Neural progenitor cell (in vitro differentiated cells): ENCODE results near the gene FABP7. TPM values are rescaled to one million over a fixed set of nuclear protein-coding genes. Genes with fewer than 3 reads are reported as not detected.

Experiments
- DNase-seq: peaks from one replicate; pipeline ENCODE4 v3.0.0-alpha.2; 2016; ENCODE audit warnings: low spot score
- H2AFZ ChIP-seq: fragments of 200-600 bp; sonication (generic); replicated peaks from 2 replicates; pipeline ENCODE4 v1.6.1; 2016; ENCODE audit warnings: antibody characterized with exemption
- H3F3A ChIP-seq: fragments of 200-600 bp; sonication (generic); 2 replicates; pipeline ENCODE4 v1.6.1; 2016; ENCODE audit warnings: antibody characterized with exemption, low read depth
- H3K27ac ChIP-seq: fragments of 200-600 bp; sonication (generic); 2 replicates; pipeline ENCODE4 v1.5.1; 2016; ENCODE audit warnings: mild to moderate bottlenecking
- H3K27me3 ChIP-seq: fragments of 200-600 bp; sonication (generic); 2 replicates; pipeline ENCODE4 v1.6.1; 2016; ENCODE audit warnings: mild to moderate bottlenecking, moderate library complexity
- H3K36me3 ChIP-seq: fragments of 200-600 bp; sonication (generic); 2 replicates; pipeline ENCODE4 v1.5.1; 2016
- H3K4me1 ChIP-seq: fragments of 200-600 bp; sonication (generic); 2 replicates; pipeline ENCODE4 v1.6.1; 2016; ENCODE audit warnings: mixed run types
- H3K4me2 ChIP-seq: fragments of 200-600 bp; sonication (generic); 2 replicates; pipeline ENCODE4 v1.6.1; 2016
- H3K4me3 ChIP-seq: fragments of 200-600 bp; sonication (generic); 2 replicates; pipeline ENCODE4 v1.5.1; 2016
- H3K79me2 ChIP-seq: fragments of 200-600 bp; sonication (generic); 2 replicates; pipeline ENCODE4 v1.6.1; 2016; ENCODE audit warnings: low read depth
- H3K9ac ChIP-seq: fragments of 200-600 bp; sonication (generic); 2 replicates; pipeline ENCODE4 v1.6.1; 2016
- H3K9me3 ChIP-seq: fragments of 200-600 bp; sonication (generic); 2 replicates; pipeline ENCODE4 v1.5.1; 2016; ENCODE audit warnings: low read depth
- H4K20me1 ChIP-seq: fragments of 200-600 bp; sonication (generic); 2 replicates; pipeline ENCODE4 v1.6.1; 2016; ENCODE audit warnings: low read depth
- H3K27ac Mint-ChIP-seq: 3 replicates; pipeline ENCODE4 v1.8.0; 2021; ENCODE audit warnings: mixed read lengths
- H3K27me3 Mint-ChIP-seq: 2 replicates; pipeline ENCODE4 v1.8.0; 2022; ENCODE audit warnings: low read depth, mild to moderate bottlenecking, inconsistent platforms, moderate library complexity, mixed read lengths; ENCODE audit not compliant: insufficient read depth
- H3K36me3 Mint-ChIP-seq: 3 replicates; pipeline ENCODE4 v1.8.0; 2021; ENCODE audit warnings: mixed read lengths
- H3K4me1 Mint-ChIP-seq: 3 replicates; pipeline ENCODE4 v1.8.0; 2021; ENCODE audit warnings: mixed read lengths
- H3K4me3 Mint-ChIP-seq: 3 replicates; pipeline ENCODE4 v1.8.0; 2021; ENCODE audit warnings: mild to moderate bottlenecking, moderate library complexity, mixed read lengths
- H3K9me3 Mint-ChIP-seq: 3 replicates; pipeline ENCODE4 v1.8.0; 2020; ENCODE audit warnings: mixed read lengths
- CTCF ChIP-seq: fragments of 200-600 bp; sonication (generic); IDR thresholded peaks from 2 replicates; pipeline ENCODE4 v1.5.1; 2017; ENCODE audit warnings: antibody characterized with exemption, mild to moderate bottlenecking
- EZH2 ChIP-seq: fragments of 200-600 bp; sonication (generic); IDR thresholded peaks from 2 replicates; pipeline ENCODE4 v1.6.1; 2017; ENCODE audit warnings: antibody characterized with exemption, mild to moderate bottlenecking, moderate library complexity
- EZH2phosphoT487 ChIP-seq: fragments of 200-600 bp; sonication (generic); IDR thresholded peaks from 2 replicates; pipeline ENCODE4 v1.6.1; 2017; ENCODE audit warnings: antibody characterized with exemption
- total RNA-seq: library from RNA; depleted of rRNA; stranded (reverse); fragments of >200 nt; gene quantifications from 2 replicates; pipeline ENCODE4 v1.2.3, GENCODE V29; 2015; ENCODE audit warnings: low replicate concordance

Gene FABP7
- total RNA-seq, 1 donor from 2014 or later: 58.2 TPM

- Mint-ChIP-seq H3K27me3 (no peaks in the 10 kb centered on the region), H3K4me1 (peaks cover 10% of the 10 kb centered on the region), H3K36me3 (peaks cover 3% of the 10 kb centered on the region), H3K9me3 (no peaks in the 10 kb centered on the region), H3K27ac (no peak overlapping the region), H3K4me3 (no peak overlapping the region)
- Histone ChIP-seq H3K36me3 (no peaks in the 10 kb centered on the region), H3K27ac (no peak overlapping the region), H3K79me2 (no peaks in the 10 kb centered on the region), H3K9me3 (no peaks in the 10 kb centered on the region), H3K4me2 (no peak overlapping the region), H3K27me3 (no peaks in the 10 kb centered on the region), H3K4me3 (no peak overlapping the region), H4K20me1 (no peaks in the 10 kb centered on the region), H3K9ac (no peak overlapping the region), H2AFZ (no peak overlapping the region), H3K4me1 (peaks cover 8% of the 10 kb centered on the region), H3F3A (no peaks in the 10 kb centered on the region)
- TF ChIP-seq EZH2phosphoT487: no peak
- no peak for TF ChIP-seq CTCF
- TF ChIP-seq EZH2: no peak
- no peak for DNase-seq
Observed at GRCh38 chr6:122804962-122805485, 25.5 kb downstream of the FABP7 start.

- Histone ChIP-seq H3K27ac (no peak overlapping the region), H3K27me3 (no peaks in the 10 kb centered on the region), H2AFZ (no peak overlapping the region), H3K4me1 (peaks cover 11% of the 10 kb centered on the region), H3K4me2 (no peak overlapping the region), H3K79me2 (no peaks in the 10 kb centered on the region), H3F3A (no peaks in the 10 kb centered on the region), H3K9ac (no peak overlapping the region), H4K20me1 (no peaks in the 10 kb centered on the region), H3K36me3 (no peaks in the 10 kb centered on the region), H3K9me3 (no peaks in the 10 kb centered on the region), H3K4me3 (no peak overlapping the region)
- H3K9me3 Mint-ChIP-seq: no peaks in the 10 kb centered on the region
- no peak overlapping the region for H3K4me3 Mint-ChIP-seq
- no peak for TF ChIP-seq CTCF
- TF ChIP-seq EZH2: no peak
- no peak for TF ChIP-seq EZH2phosphoT487
- no peaks in the 10 kb centered on the region for H3K27me3 Mint-ChIP-seq
- H3K27ac Mint-ChIP-seq: no peak overlapping the region
- peaks cover 5% of the 10 kb centered on the region for H3K36me3 Mint-ChIP-seq
- DNase-seq: no peak
- peaks cover 6% of the 10 kb centered on the region for H3K4me1 Mint-ChIP-seq
Observed at GRCh38 chr6:122806291-122806690, 26.8 kb downstream of the FABP7 start.

GRCh38 chr6:122808121-122808885 is 28.8 kb downstream of the FABP7 start:
- Mint-ChIP-seq H3K4me1 (no peaks in the 10 kb centered on the region), H3K27ac (no peak overlapping the region), H3K27me3 (no peaks in the 10 kb centered on the region), H3K36me3 (peaks cover 5% of the 10 kb centered on the region), H3K9me3 (no peaks in the 10 kb centered on the region), H3K4me3 (no peak overlapping the region)
- Histone ChIP-seq H3K4me1 (peaks cover 5% of the 10 kb centered on the region), H3K27me3 (no peaks in the 10 kb centered on the region), H3F3A (no peaks in the 10 kb centered on the region), H3K9ac (no peak overlapping the region), H2AFZ (no peak overlapping the region), H3K36me3 (no peaks in the 10 kb centered on the region), H3K4me3 (no peak overlapping the region), H3K79me2 (no peaks in the 10 kb centered on the region), H3K4me2 (no peak overlapping the region), H3K27ac (no peak overlapping the region), H4K20me1 (no peaks in the 10 kb centered on the region), H3K9me3 (no peaks in the 10 kb centered on the region)
- TF ChIP-seq CTCF (no peak), EZH2phosphoT487 (no peak), EZH2 (no peak)
- no peak for DNase-seq
